H1 (cell line): ENCODE data around the gene ZBTB25. TPM values are rescaled to one million over a fixed set of nuclear protein-coding genes. Genes with fewer than 3 reads are reported as not detected.
"Not testable (repeated sequence)": the region's sequence is repeated elsewhere in the genome, so short reads cannot be mapped to it uniquely, and the experiment has no call there.

Experiments used
- CTCF ChIA-PET: fragments of 300-600 bp; sonication (Branson Sonifier 250); formaldehyde crosslinking; loops from one replicate; lab custom pipeline; 2021; ENCODE audit not compliant: partially characterized antibody; lab: Charles Lee
- POLR2A ChIA-PET: fragments of 300-600 bp; sonication (Branson Sonifier 250); formaldehyde crosslinking; loops from one replicate; lab custom pipeline; 2021; ENCODE audit warnings: inconsistent platforms; ENCODE audit not compliant: partially characterized antibody; lab: Charles Lee
- DNase-seq, 2 experiments: peaks; one replicate each; pipeline versions ENCODE4 v3.0.0 to v3.0.0-alpha.2; 2010 to 2022; ENCODE audit warnings: low spot score in 2 of 2, low read depth in 1 of 2, mixed read lengths in 1 of 2
- FAIRE-seq: peaks from 2 replicates; lab custom pipeline; 2011; peaks lifted over from hg19 to GRCh38; lab: Jason Lieb, UNC
- H2AFZ ChIP-seq: 2 replicates; pipeline ENCODE4 v1.8.1; 2012; ENCODE audit warnings: low read length, inconsistent platforms
- H2AK5ac ChIP-seq: 2 replicates; pipeline ENCODE4 v1.6.1; 2013; ENCODE audit warnings: low read depth, low read length
- H2BK120ac ChIP-seq: replicated peaks from 2 replicates; pipeline ENCODE3; 2013; ENCODE audit warnings: low read depth, low read length, inconsistent platforms
- H2BK12ac ChIP-seq: 2 replicates; pipeline ENCODE4 v1.6.1; 2013; ENCODE audit warnings: low read depth, low read length
- H2BK15ac ChIP-seq: 2 replicates; pipeline ENCODE4 v1.6.1; 2013; ENCODE audit warnings: low read length
- H2BK20ac ChIP-seq: 2 replicates; pipeline ENCODE4 v1.6.1; 2013; ENCODE audit warnings: low read length
- H2BK5ac ChIP-seq: 2 replicates; pipeline ENCODE4 v1.6.1; 2013; ENCODE audit warnings: low read depth, low read length
- H3K14ac ChIP-seq: 2 replicates; pipeline ENCODE4 v1.6.1; 2013; ENCODE audit warnings: inconsistent platforms; ENCODE audit not compliant: insufficient read length
- H3K18ac ChIP-seq: 2 replicates; pipeline ENCODE4 v1.6.1; 2013; ENCODE audit warnings: low read length; ENCODE audit errors: extremely low read depth
- H3K23ac ChIP-seq: 2 replicates; pipeline ENCODE4 v1.6.1; 2013; ENCODE audit warnings: inconsistent platforms; ENCODE audit not compliant: insufficient read length
- H3K23me2 ChIP-seq: 2 replicates; pipeline ENCODE4 v1.6.1; 2013; ENCODE audit warnings: low read depth, low read length
- H3K27ac ChIP-seq: 2 replicates; pipeline ENCODE4 v1.6.1; 2011; ENCODE audit warnings: low read depth, low read length, inconsistent platforms
- H3K27me3 ChIP-seq, 4 experiments: replicated peaks in 1 of 4; 1 replicate in 1 of 4; 2 replicates in 3 of 4; pipeline versions ENCODE4 v1.6.1 to v1.8.1; 2011 to 2013; ENCODE audit warnings: low read length in 3 of 4, mild to moderate bottlenecking in 3 of 4, inconsistent platforms in 2 of 4, mixed read lengths in 2 of 4, moderate library complexity in 1 of 4; ENCODE audit not compliant: control insufficient read depth in 3 of 4, insufficient read depth in 3 of 4; ENCODE audit errors: extremely low read depth in 1 of 4
- H3K36me3 ChIP-seq, 4 experiments: 2 replicates each; pipeline versions ENCODE4 v1.6.1 to v1.8.1; 2011 to 2013; ENCODE audit warnings: mild to moderate bottlenecking in 4 of 4, low read length in 3 of 4, moderate library complexity in 2 of 4, control low read depth in 1 of 4, inconsistent platforms in 1 of 4; ENCODE audit not compliant: insufficient read depth in 4 of 4, control insufficient read depth in 2 of 4
- H3K4ac ChIP-seq: replicated peaks from 2 replicates; pipeline ENCODE3; 2013; ENCODE audit warnings: low read length, low read depth, mixed read lengths, inconsistent platforms; ENCODE audit not compliant: insufficient read length
- H3K4me1 ChIP-seq, 4 experiments: replicated peaks in 1 of 4; 1 replicate in 1 of 4; 2 replicates in 3 of 4; pipeline versions ENCODE4 v1.6.1 to v1.8.1; 2011 to 2013; ENCODE audit warnings: low read length in 3 of 4, inconsistent platforms in 2 of 4, mixed read lengths in 1 of 4; ENCODE audit not compliant: insufficient read depth in 4 of 4, control insufficient read depth in 3 of 4
- H3K4me2 ChIP-seq, 2 experiments: 2 replicates each; pipeline versions ENCODE4 v1.6.1 to v1.8.1; 2011 to 2013; ENCODE audit warnings: low read depth in 2 of 2, low read length in 2 of 2, control low read depth in 1 of 2, inconsistent platforms in 1 of 2, mild to moderate bottlenecking in 1 of 2; ENCODE audit not compliant: insufficient read depth in 1 of 2
- H3K4me3 ChIP-seq, 4 experiments: fragments of 200-600, 300-600 bp in 1 of 4; sonication (generic), shearing (Covaris generic), sonication (Bioruptor Twin) in 1 of 4; 2 replicates each; pipeline versions ENCODE4 v1.5.1 to v1.8.1; 2011 to 2016; ENCODE audit warnings: low read length in 4 of 4, low read depth in 3 of 4, control low read depth in 2 of 4, inconsistent platforms in 2 of 4, mild to moderate bottlenecking in 2 of 4, mixed read lengths in 1 of 4, moderate library complexity in 1 of 4; ENCODE audit not compliant: insufficient read depth in 2 of 4; ENCODE audit errors: extremely low read depth in 1 of 4
- H3K56ac ChIP-seq: replicated peaks from 2 replicates; pipeline ENCODE3; 2013; ENCODE audit warnings: low read depth, mild to moderate bottlenecking, mixed read lengths, low read length, inconsistent platforms; ENCODE audit not compliant: insufficient read length
- H3K79me1 ChIP-seq: 2 replicates; pipeline ENCODE4 v1.6.1; 2013; ENCODE audit warnings: low read depth, low read length, control low read depth
- H3K79me2 ChIP-seq, 2 experiments: 2 replicates each; pipeline versions ENCODE4 v1.6.1 to v1.8.1; 2012 to 2013; ENCODE audit warnings: low read length in 2 of 2, mild to moderate bottlenecking in 2 of 2, inconsistent platforms in 1 of 2; ENCODE audit not compliant: insufficient read depth in 2 of 2, control insufficient read depth in 1 of 2
- H3K9ac ChIP-seq, 4 experiments: replicated peaks in 1 of 4; 1 replicate in 1 of 4; 2 replicates in 3 of 4; pipeline versions ENCODE4 v1.6.1 to v1.8.1; 2011 to 2013; ENCODE audit warnings: low read depth in 3 of 4, low read length in 3 of 4, control low read depth in 2 of 4, mild to moderate bottlenecking in 2 of 4, moderate library complexity in 2 of 4, inconsistent platforms in 1 of 4; ENCODE audit errors: extremely low read depth in 1 of 4
- H3K9me3 ChIP-seq, 2 experiments: 2 replicates each; pipeline versions ENCODE4 v1.6.1 to v1.8.1; 2012 to 2013; ENCODE audit warnings: mild to moderate bottlenecking in 2 of 2, moderate library complexity in 2 of 2, control low read depth in 1 of 2, inconsistent platforms in 1 of 2, low read depth in 1 of 2, low read length in 1 of 2, mixed read lengths in 1 of 2; ENCODE audit not compliant: insufficient read depth in 2 of 2
- H4K20me1 ChIP-seq, 2 experiments: replicated peaks in 1 of 2; 2 replicates each; pipeline versions ENCODE3 to v1.8.1; 2011 to 2013; ENCODE audit warnings: inconsistent platforms in 2 of 2, low read length in 2 of 2, mild to moderate bottlenecking in 1 of 2; ENCODE audit not compliant: insufficient read depth in 2 of 2, control insufficient read depth in 1 of 2
- H4K5ac ChIP-seq: 2 replicates; pipeline ENCODE4 v1.6.1; 2013; ENCODE audit warnings: low read length, low read depth, mixed read lengths, inconsistent platforms; ENCODE audit not compliant: insufficient read length
- H4K8ac ChIP-seq: 2 replicates; pipeline ENCODE4 v1.8.0; 2013; ENCODE audit warnings: mild to moderate bottlenecking, moderate library complexity, low read length, inconsistent platforms; ENCODE audit not compliant: insufficient read depth; ENCODE audit errors: extremely low read depth
- H4K91ac ChIP-seq: replicated peaks from 2 replicates; pipeline ENCODE3; 2013; ENCODE audit warnings: low read length, mixed read lengths, inconsistent platforms; ENCODE audit not compliant: insufficient read length
- WGBS, 2 experiments: shearing (Covaris generic) in 1 of 2; methylation state at CpG; one replicate each; pipeline versions ENCODE4 v1.1.6 to v1.1.7; 2013 to 2015; ENCODE audit warnings: low lambda C conversion rate in 2 of 2, mixed read lengths in 2 of 2, inconsistent platforms in 1 of 2, low coverage in 1 of 2, missing lambda C conversion rate in 1 of 2; ENCODE audit not compliant: insufficient replicate concordance in 2 of 2, insufficient coverage in 1 of 2, insufficient read length in 1 of 2; ENCODE audit errors: extremely low coverage in 1 of 2, missing lambda C conversion rate in 1 of 2; 5-methylcytosine and 5-hydroxymethylcytosine counted together
- polyA plus RNA-seq, 7 experiments: library from polyadenylated mRNA; depleted of rRNA in 3 of 7; stranded (reverse) in 5 of 7; unstranded in 2 of 7; fragments of >200 nt in 5 of 7; fragments of 200-250 nt in 2 of 7; gene quantifications; 1 replicate in 5 of 7; 2 replicates in 1 of 7; 4 replicates in 1 of 7; pipeline versions ENCODE4 v1.2.1 to v1.2.3, GENCODE V29; 2011 to 2013; ENCODE audit warnings: missing spikeins in 2 of 7, mixed read lengths in 2 of 7
- total RNA-seq: library from RNA; stranded (reverse); fragmentation: NEBNext Ultra II Directional; extraction: Animal tissue kit (Norgen Biotek cat#: 25700); gene quantifications from 2 replicates; pipeline ENCODE4 v1.2.1, GENCODE V29; 2021

The ZBTB25 gene
- total and polyA plus RNA-seq, 2 of the 8 experiments (the other 6 are each of a cell fraction or from before 2014, with no cell fraction given) = 5.4 to 11.4 TPM

DNA sequence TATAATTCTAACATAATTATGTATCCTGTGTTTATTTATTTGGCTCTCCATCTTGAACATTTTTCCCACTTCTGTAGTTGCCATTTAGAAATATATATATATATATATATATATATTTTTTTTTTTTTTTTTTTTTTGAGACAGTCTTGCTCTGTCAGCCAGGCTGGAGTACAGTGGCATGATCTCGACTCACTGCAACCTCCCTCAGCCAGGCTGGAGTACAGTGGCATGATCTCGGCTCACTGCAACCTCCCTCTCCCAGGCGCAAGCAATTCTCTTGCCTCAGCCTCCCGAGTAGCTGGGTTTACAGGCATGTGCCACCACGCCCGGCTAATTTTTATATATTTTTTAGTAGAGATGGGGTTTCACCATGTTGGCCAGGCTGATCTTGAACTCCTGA is 14.0 kb upstream of the ZBTB25 start:
- not testable (repeated sequence) for H2AK5ac ChIP-seq, H3K79me1 ChIP-seq, H2BK120ac ChIP-seq, H3K56ac ChIP-seq, H3K18ac ChIP-seq, H3K9ac ChIP-seq, H4K91ac ChIP-seq, H4K20me1 ChIP-seq, H2BK15ac ChIP-seq, H3K4ac ChIP-seq, H3K4me3 ChIP-seq, H2AFZ ChIP-seq, H2BK12ac ChIP-seq, H2BK20ac ChIP-seq, H4K5ac ChIP-seq, H3K23ac ChIP-seq, DNase-seq, H3K4me1 ChIP-seq, H3K4me2 ChIP-seq, H3K23me2 ChIP-seq, H3K27ac ChIP-seq, H4K8ac ChIP-seq, FAIRE-seq, H2BK5ac ChIP-seq, H3K14ac ChIP-seq, H3K9me3 ChIP-seq, H3K27me3 ChIP-seq
- ChIA-PET CTCF (interaction anchor here (1.0 kb wide), 1 partner anchor 23 kb away, joined by 5 read pairs; the partner anchor contains the start of gene HSPA2), POLR2A (interaction anchor here (5.5 kb wide), 1 partner anchor 23 kb away, joined by 27 read pairs; the partner anchor contains the start of gene HSPA2)
- WGBS, 2 experiments = 96% methylated on average over 6 of the region's 6 CpGs; no CpG with 5 or more reads in 1 of the 2 experiments
- Histone ChIP-seq H3K79me2 (peaks cover 0 to 70% of the 10 kb centered on the region in 2 experiments; a peak in 2 of 4 replicates), H3K36me3 (peaks cover 0 to 12% (median 4%) of the 10 kb centered on the region in 4 experiments; a peak in 5 of 8 replicates)
